ENCODE results near the gene POLR3H.

DNA sequence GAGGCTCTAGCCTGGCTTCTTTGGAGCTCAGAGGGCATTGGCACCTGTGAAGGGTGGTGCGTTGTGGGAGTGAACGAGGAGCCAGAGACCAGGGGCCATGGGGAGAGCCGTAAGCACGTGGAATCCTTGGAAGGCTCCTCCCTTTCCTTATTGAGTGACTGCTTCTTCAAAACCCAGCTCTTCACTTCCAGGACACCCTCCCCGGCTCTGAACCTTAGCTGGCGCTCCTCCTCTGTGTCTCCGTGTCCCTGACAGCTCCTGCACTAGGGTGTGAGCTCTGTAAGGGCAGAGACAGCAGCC, 26.3 kb downstream of the POLR3H start:
- TF ChIP-seq, protein P1, sequence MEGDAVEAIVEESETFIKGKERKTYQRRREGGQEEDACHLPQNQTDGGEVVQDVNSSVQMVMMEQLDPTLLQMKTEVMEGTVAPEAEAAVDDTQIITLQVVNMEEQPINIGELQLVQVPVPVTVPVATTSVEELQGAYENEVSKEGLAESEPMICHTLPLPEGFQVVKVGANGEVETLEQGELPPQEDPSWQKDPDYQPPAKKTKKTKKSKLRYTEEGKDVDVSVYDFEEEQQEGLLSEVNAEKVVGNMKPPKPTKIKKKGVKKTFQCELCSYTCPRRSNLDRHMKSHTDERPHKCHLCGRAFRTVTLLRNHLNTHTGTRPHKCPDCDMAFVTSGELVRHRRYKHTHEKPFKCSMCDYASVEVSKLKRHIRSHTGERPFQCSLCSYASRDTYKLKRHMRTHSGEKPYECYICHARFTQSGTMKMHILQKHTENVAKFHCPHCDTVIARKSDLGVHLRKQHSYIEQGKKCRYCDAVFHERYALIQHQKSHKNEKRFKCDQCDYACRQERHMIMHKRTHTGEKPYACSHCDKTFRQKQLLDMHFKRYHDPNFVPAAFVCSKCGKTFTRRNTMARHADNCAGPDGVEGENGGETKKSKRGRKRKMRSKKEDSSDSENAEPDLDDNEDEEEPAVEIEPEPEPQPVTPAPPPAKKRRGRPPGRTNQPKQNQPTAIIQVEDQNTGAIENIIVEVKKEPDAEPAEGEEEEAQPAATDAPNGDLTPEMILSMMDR (IDR thresholded peaks at IDR 0.05), result no peak
- no peak for TF ChIP-seq POLR2A (IDR thresholded peaks at IDR 0.05; ENCODE audit: low read depth)
